ENCODE measurements around the gene GINM1. TPM values are rescaled to one million over a fixed set of nuclear protein-coding genes. Genes with fewer than 3 reads are reported as not detected.

Gene GINM1
- total and polyA plus RNA-seq, 9 of the 15 experiments (the other 6 are each of a cell fraction or from before 2014, with no cell fraction given): 5.0 to 19.3 (median 14.2) TPM

GRCh38 chr6:149545754-149546471 lies 20.3 kb upstream of the GINM1 start, which contains the start of gene PPIL4 (continued):
- TF ChIP-seq TARDBP (IDR thresholded peaks at IDR 0.05): peak; percentile 26; the same call in 1 of the 2 replicates
- 0 out of 2 replicates have a peak, but pooled peaks have one; percentile 75 for TF ChIP-seq RBM14 (IDR thresholded peaks at IDR 0.05; ENCODE audit: borderline replicate concordance, insufficient read depth, low read depth, low read length)
- TF ChIP-seq, protein P1, sequence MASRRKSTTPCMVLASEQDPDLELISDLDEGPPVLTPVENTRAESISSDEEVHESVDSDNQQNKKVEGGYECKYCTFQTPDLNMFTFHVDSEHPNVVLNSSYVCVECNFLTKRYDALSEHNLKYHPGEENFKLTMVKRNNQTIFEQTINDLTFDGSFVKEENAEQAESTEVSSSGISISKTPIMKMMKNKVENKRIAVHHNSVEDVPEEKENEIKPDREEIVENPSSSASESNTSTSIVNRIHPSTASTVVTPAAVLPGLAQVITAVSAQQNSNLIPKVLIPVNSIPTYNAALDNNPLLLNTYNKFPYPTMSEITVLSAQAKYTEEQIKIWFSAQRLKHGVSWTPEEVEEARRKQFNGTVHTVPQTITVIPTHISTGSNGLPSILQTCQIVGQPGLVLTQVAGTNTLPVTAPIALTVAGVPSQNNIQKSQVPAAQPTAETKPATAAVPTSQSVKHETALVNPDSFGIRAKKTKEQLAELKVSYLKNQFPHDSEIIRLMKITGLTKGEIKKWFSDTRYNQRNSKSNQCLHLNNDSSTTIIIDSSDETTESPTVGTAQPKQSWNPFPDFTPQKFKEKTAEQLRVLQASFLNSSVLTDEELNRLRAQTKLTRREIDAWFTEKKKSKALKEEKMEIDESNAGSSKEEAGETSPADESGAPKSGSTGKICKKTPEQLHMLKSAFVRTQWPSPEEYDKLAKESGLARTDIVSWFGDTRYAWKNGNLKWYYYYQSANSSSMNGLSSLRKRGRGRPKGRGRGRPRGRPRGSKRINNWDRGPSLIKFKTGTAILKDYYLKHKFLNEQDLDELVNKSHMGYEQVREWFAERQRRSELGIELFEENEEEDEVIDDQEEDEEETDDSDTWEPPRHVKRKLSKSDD (conservative IDR thresholded peaks at IDR 0.05; ENCODE audit: low read length): no peak; the same call in 1 of the 2 replicates
- no peak for TF ChIP-seq GTF2A2 (tag; IDR thresholded peaks at IDR 0.05)
- TF ChIP-seq CHD4 (IDR thresholded peaks at IDR 0.05; ENCODE audit: insufficient read depth, insufficient replicate concordance, low read depth, low read length, poor library complexity, severe bottlenecking): no peak
- peak; percentile 98 for TF ChIP-seq ZNF395 (CRISPR knock-in tag; IDR thresholded peaks at IDR 0.05)
- TF ChIP-seq, protein P2, sequence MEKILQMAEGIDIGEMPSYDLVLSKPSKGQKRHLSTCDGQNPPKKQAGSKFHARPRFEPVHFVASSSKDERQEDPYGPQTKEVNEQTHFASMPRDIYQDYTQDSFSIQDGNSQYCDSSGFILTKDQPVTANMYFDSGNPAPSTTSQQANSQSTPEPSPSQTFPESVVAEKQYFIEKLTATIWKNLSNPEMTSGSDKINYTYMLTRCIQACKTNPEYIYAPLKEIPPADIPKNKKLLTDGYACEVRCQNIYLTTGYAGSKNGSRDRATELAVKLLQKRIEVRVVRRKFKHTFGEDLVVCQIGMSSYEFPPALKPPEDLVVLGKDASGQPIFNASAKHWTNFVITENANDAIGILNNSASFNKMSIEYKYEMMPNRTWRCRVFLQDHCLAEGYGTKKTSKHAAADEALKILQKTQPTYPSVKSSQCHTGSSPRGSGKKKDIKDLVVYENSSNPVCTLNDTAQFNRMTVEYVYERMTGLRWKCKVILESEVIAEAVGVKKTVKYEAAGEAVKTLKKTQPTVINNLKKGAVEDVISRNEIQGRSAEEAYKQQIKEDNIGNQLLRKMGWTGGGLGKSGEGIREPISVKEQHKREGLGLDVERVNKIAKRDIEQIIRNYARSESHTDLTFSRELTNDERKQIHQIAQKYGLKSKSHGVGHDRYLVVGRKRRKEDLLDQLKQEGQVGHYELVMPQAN (IDR thresholded peaks at IDR 0.05; ENCODE audit: borderline replicate concordance): peak; percentile 95
- TF ChIP-seq MNT (conservative IDR thresholded peaks at IDR 0.05): peak; percentile 97 to 99
- TF ChIP-seq SMARCB1 (IDR thresholded peaks at IDR 0.05; ENCODE audit: insufficient read length, low read depth): peak; percentile 34
- peak; percentile 67 for TF ChIP-seq TCF7 (IDR thresholded peaks at IDR 0.05; ENCODE audit: borderline replicate concordance)
- TF ChIP-seq NCOA6 (IDR thresholded peaks at IDR 0.05): peak; percentile 68; the same call in 1 of the 2 replicates
- TF ChIP-seq NFRKB (IDR thresholded peaks at IDR 0.05; ENCODE audit: low read depth): peak; percentile 88
- TF ChIP-seq RAD21 (CRISPR knock-in tag; conservative IDR thresholded peaks at IDR 0.05 in 1 of 2, IDR thresholded peaks at IDR 0.05 in 1 of 2): peak; percentile 60 to 64
- TF ChIP-seq CTBP1 (IDR thresholded peaks at IDR 0.05; ENCODE audit: borderline replicate concordance): peak; percentile 59; the same call in 1 of the 2 replicates
- TF ChIP-seq SP1 (CRISPR knock-in tag; IDR thresholded peaks at IDR 0.05): peak; percentile 96
- peak; percentile 64; the same call in 1 of the 2 replicates for TF ChIP-seq ZNF384 (IDR thresholded peaks at IDR 0.05; ENCODE audit: low read depth, low read length)
- TF ChIP-seq PCBP1 (IDR thresholded peaks at IDR 0.05; ENCODE audit: low read depth, low read length, poor library complexity, severe bottlenecking): peak; percentile 59
- TF ChIP-seq RAD51 (IDR thresholded peaks at IDR 0.05; ENCODE audit: borderline replicate concordance, low read depth): peak; percentile 49; the same call in 1 of the 2 replicates
- 0 out of 2 replicates have a peak, but pooled peaks have one; percentile 2 for TF ChIP-seq ZKSCAN8 (CRISPR knock-in tag; IDR thresholded peaks at IDR 0.05)

Data from K562 (cell line).